ENCODE measurements around the gene SERTAD4.

The SERTAD4 gene

DNA sequence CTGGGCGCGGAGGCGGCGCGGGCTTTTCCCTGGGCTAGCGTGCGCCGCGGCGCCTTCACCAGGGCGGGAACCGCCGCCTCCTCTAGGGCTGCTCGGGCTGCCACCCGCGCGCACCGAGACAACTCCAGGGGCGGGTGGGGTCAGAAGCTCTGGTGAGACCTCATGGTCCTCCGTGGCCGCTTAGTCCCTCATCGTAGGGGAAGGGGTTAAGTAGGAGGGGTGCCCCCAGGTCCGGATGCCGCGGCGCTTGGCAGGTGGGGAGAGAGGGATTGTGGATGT lies 559 bp downstream of the SERTAD4 start:
- no peak for DNase-seq (ENCODE audit: low read depth)

DNA sequence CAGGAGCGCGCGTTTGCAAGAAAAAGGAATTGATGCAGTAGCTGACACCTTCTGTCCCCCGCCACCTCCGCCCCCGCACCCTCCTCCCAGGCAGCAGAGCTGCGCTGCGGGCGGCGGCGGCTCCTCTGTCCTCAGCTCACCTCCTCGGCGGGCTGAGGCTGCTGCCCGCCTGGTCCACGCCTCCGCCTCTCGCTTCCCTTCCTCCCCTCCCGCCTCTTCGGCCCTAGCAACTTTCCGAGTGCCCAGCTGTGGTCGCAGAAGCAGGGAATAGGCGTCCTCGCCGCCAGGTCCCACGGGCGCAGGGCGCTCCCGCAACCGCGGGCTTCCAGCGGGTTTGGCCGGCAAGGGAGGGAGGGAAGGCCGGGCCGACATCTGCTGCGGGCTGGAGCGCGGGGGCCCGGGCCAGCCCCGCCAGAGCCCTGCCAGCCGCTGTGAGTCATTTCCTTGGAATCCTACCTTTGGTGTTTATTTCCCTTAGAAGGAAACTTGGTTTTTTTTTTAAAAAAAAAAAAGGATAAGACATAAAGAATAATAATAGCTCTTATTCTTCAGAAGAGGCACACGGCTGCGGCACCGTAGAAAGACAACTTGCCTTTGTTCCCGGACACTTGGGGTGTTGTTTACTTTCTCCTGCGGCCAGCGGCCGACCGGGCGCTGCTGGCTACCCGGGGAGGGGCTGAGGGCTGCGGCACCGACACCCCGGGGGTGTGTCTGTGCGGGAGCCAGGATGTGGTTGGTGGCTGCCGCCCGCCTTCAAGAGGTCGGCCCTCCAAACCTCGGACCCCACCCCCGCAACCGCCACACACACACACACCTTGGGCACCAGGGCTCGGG lies 1.1 kb downstream of the SERTAD4 start:
- DNase-seq (ENCODE audit: low read depth), result no peak

DNA sequence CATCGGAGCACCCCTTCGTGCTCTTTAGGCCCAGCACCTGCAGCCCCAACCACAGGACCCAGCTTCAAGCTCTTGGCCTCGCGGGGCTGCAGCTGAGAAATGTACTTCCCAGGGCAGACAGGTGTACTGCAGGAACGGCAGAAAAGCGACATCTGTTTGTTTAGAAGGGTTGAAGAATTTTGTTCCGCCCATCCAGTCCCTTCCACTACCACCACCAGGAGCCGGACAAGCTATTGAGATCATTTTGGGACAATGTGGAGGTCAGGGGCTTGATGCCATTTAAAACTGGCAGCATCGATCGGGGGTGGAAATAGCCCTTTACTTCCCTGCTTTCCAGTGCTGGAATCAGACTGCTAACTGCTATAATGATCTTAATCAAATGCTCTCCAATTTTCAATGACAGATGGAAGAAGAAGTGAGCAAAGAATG lies 1.7 kb downstream of the SERTAD4 start:
- DNase-seq (ENCODE audit: low read depth), result no peak

DNA sequence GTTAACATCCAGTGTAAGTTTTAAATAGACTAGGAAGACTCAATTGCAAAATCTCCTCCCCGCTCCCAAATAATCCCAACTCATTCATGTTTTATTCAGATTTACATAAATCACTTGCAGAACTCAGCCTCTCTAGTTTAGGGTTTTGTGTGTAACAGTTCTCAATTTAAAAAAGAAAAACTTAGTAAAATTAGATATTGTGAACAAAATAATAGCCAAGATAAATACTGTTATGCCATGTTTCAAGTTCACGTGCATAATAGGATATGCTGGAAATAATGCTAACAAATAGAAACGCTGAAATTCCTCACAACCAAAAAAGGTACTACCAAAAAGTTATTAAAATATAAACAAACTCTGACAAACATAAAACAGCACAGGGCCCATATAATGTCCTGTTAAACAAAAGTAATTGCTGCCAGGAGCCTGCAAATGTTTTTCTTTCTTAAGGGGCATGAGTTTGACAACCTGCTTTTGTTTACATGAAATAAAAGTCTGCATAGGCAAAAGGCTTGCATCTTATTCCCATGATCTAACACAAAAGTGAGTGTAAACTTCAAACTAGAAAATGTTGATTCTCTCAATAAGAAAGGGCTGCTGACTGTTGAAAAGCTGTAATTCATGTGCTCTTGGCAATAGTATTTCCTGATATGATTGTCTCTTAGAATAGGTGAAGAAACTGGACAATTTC lies 2.9 kb downstream of the SERTAD4 start:
- DNase-seq (ENCODE audit: low read depth), result no peak

DNA sequence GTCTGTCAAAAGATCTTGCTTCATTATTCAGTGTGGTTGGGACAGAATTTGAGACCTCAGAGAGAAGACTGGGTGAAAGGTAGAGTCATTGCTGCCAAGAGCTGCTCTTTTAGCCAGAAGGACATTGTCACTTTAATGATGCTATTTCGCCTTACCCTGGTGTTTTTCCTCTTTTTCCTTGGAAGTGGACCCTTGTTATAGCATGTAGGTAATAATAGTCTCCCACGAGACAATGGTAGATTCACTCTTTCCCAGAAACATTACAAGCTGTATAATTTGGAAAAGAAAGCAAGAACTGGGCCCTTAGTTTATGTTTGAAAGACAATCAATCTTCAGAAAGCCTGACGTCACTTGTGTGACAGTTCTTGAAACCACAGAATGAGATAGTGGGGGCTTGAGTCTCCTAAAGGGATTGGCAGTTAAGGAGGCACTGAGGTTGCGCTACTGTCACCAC lies 3.8 kb downstream of the SERTAD4 start:
- DNase-seq (ENCODE audit: low read depth), result no peak

DNA sequence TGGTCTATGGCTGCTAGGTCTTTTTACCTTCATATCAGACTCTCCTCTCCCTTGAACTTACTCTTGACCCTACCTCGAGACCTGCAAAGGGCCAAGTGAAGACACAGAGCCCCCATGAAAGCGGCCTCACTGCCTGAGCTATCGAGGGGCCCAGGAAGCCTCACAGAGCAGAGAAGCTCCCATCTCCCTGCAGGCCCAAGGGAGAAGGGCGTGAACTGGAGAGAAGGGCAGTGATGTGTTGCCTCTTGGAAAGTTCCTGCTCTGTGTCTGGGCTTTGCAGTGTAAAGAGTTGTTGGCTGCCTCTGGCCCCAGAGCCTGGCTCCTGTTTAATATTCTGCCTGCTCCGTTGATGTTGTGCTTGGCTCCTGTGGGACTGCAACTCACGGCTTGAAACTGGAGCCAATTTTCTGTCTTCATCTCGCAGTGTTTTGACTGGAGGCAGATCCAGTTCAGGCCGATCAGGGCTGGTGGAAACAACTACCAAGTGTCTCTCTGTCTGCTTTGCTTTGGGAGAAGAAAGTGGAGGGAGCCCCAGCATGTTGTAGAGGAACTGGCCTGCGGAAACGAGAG lies 4.3 kb downstream of the SERTAD4 start:
- no peak for DNase-seq (ENCODE audit: low read depth)

DNA sequence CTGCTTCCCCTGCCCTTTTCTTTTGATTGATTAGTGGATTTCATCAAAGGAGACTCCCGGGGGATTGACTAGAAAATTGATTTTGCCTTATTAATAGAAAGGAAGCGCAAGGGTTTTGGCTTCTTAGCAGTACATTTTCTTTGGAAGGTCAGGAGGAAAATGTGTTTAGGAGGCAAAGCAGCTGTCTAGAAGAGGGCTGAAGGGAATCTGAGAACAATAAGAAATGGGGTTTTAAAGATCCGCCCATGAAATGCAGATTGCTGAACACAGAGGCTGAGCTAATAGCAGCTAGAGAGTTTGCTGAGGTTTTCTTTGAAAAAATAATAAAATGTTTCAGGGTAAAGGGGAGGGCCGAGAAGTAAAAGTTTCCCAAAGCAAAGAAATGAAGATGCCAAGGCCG lies 4.9 kb downstream of the SERTAD4 start:
- DNase-seq (ENCODE audit: low read depth), result no peak

DNA sequence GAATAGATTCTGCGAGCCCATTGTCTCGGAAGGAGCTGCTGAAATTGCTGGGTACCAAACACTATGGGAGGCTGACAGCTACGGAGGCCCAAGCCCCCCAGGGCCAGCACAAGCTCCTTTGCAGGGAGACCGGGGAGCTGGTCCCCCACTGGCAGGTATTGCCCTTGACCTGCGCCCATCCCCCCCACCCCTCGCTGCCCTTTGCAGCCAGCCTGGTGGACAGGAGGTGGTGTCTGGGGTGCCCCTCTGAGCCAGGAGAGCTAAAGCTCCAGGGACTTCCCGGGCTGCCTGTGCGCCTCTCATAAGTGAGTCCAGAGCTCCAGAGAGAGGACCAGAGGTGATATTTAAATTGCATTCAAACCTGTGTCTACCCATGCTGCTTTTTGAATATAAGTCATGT lies 5.4 kb downstream of the SERTAD4 start:
- DNase-seq (ENCODE audit: low read depth), result no peak

DNA sequence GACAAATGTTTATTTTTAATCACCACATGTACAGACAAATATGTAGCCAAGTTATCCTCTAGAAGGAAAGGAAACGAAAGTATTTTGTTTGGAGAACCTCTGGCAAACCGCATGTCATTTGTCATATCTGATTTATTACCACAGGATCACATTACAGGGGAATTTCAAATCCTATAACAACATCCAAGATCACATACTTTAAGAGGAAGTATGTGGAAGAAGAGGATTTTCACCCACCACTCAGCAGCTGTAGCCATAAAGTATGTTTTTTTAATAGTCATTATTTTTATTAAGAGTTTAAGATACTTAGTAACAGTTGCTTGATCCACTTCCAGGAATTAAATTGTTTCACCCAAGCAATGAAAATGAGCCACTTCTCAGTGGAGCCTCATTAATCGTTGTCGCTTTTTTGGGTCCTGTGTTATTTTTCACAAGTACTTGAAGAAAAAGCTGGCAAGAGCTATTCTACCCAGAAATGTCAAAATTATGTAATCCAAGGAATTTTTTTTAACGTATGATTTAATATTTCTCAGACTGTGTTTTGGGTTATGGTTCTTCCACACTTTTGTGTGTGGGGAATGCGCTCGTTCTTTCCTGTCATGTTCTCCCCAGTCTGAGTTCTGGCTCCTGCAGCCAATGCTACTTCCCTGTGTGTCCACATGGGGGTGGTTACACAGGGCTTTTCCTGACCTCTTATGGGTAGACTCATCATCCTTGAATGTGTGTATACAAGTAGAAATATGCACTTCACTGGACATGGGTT lies 6.9 kb downstream of the SERTAD4 start:
- no peak for DNase-seq (ENCODE audit: low read depth)

DNA sequence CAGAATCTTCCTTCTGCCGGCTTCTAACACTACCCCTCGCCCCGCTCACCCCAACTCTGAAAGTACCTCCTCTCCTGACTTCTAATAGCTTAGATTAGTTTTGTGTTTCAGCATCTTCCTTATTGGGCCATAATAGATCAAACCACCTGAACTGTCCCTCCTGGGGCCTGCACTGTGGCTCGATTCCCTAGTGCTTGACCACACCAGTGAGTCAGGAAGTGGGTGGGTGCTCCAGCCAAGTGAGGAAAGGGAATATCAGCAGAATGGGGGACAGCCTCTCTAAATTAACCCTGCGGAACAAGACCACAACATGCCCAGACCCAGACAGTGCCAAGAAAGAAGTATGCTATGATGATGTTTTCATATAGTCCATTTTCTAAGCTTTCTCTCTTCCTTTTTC lies 8.5 kb downstream of the SERTAD4 start:
- no peak for DNase-seq (ENCODE audit: low read depth)

DNA sequence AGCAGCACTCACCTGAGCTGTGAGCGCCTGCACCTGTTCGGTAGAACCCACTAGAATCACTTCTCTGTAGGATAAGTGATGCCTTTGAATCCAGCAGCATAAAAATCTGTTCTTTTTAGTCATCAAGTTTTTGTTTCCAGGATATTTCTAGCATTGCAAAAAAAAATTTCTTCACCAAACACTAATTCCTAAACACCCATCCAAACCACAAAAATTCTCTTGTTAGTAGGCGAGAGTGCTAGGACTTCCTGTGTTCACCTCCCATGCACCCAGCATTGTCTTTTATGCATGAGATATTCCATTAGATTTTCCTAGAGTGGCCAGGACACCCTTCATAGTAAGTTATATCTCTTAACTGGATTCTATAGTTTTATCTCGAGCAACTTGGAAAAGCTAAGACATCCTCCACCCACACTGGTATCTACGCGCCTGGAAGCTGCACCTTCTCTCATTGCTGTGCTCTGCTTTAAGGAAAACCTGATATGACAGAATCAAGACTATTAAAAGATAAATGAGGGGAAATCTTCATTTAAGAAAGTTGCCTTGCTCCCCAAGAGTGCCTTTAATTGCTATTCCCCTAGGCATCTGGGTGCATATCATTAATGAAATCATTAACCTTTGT lies 12.3 kb downstream of the SERTAD4 start:
- DNase-seq (ENCODE audit: low read depth), result no peak

DNA sequence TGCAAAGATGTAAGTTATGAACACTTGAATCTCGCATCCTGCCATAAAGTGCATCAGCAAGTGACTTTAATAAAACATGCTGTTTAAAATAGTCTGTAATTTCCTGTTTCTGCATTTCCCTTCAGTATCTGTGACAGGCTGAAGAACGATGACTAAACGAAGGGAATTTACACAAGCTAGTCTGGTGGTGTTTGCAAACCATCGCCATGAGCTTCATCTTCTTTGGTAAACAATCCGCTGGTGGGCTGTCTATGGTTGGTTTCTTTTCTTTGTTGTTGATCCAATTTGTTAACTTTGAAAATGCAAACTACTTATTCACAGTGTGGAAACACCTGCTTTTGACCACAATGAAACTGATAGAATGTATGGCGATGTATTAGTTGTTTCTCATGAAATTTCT lies 13.9 kb downstream of the SERTAD4 start:
- no peak for DNase-seq (ENCODE audit: low read depth)

DNA sequence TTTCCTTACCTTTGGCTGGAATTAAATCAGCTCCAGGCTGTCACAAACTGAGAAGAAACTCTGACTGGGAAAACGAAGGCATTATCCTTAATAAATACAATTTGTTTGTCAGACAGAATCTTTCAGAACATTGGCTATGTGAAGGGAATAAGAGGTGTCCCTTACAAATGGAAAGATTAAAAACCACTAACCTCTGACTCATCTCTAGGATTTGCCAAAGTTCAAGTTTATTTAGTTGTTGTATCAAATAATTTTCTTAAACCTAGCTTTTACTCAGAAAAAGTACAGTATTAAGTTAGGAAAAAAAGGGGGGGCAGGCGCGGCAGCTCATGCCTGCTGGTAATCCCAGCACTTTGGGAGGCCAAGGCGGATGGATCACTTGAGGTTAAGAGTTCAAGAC lies 15.7 kb downstream of the SERTAD4 start:
- no peak for DNase-seq (ENCODE audit: low read depth)

DNA sequence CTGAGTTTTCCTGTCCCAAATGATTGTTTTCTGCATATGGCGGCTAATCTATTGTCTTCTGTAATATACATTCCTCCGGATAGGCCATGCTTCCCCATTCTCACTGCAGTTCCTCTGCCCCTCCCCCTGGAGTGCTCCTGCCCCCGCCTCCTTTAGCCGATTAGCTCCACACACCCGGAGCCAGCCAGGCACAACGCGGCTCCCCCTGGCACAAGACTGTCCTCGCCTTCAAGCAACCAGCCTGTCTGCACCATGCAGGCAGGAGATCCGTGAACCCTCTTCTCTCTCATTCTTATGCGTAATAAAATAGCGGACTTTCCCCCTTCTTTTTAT lies 18.0 kb downstream of the SERTAD4 start:
- no peak for DNase-seq (ENCODE audit: low read depth)

DNA sequence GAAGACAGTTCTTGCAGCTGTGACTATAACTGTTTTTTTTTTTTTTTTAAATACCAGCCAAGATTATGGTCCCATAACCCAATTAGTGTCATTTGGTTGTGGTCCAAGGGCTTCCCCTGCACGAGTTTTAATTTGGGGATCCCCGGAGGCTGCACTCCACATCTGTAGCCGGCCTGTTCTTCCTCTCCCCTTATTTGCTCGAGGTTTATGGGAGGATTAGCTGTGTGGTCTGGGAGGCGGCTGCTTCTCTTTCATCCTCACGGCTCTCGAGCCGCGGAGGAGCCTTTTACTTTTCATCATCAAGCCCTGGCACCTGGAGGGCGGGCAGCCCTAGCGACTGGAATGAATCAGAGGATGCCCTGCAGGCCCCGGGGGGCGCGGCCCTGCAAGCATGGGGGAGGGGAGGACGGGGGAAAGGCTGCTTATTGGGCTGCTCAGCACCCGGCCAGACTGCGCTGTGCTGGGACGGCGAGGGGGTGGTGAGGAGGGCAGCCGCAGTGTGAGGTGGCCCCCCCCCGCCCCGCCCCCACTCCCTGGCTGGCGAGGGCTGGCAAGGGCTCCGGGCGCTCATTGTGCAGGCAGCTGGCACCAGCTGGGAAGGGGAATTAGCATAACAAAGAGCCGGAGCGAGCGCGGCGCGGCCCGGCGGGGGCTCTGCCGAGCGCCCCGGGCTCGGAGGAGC lies 18.5 kb downstream of the SERTAD4 start:
- DNase-seq (ENCODE audit: low read depth), result no peak

DNA sequence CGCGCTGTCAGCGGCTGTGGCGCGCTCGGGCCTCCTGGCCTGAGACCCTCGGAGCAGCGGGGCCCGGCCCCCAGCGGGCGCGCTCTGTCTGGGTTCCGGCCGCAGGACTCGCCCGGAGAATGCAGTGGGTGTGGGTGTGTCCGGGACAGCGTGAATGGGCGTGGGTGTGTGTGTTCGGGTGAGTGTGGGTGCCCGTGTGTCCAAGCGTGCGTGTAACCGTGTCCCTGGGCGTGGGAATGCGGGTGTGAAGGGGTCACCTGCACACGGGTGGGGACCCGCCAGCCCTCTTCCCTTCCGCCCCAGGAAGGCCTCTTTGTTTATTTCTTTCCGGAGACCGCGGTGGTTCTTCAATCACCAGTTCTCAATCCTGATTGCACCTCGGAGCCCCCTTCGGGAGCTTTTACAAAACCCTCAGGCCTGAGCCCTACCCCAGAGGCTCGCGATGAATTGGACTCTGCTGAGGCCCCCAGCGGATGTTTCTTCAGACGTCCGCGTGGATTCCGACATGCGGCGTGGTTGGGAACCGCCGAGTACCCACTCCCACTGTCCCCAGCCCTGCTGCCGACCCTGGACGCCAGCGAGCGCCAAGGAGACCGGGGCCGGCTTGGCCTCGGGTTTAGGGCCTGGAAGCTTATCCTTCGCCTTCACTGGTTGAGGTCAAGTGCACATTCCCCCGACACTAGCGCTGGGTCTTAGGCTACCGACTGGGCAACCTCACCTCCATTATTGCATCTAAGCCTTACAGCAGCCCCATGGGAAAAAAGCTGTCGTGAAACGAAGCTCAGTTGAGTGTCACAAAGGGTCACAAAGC lies 19.3 kb downstream of the SERTAD4 start:
- DNase-seq (ENCODE audit: low read depth), result no peak

DNA sequence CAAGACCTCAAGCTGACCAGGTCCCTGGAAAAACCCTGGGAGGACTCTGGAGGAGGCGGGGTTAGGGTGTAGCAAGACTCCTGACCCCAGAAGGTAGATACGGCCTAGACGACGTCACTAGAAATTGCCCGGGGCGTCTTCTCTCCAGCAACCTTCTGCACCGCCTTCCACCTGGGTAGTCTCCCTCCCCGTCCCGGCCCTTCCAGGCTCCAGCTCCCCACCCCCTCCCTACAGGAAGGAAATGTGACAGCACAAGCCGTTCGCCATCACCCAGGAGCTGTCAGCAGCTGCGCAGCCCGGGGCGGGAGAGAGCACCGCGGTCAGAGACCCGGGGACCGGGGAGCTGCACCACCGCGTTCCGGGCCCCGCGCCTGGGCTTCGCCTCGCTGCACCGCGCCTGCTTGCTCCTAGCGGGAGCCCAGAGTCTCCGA lies 20.0 kb downstream of the SERTAD4 start:
- DNase-seq (ENCODE audit: low read depth), result no peak

DNA sequence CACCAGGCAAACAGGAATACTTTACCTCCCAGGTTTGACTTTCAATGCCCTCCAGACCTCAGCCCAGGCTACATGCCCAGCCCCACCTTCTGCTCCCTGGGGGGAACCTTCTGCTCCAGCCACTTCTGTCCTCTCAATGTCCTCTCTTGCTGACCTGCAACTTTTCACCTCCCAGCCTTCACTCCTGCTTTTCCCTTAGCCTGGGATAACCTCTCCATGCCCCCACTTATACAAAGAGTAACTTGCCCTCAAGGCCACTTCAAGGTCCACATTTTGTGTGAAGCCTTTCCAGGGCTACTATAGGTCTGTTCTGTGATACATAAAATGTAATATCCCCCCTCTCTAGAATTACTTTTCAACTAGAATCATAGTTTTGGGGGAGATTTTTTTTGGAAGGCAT lies 21.7 kb downstream of the SERTAD4 start:
- DNase-seq (ENCODE audit: low read depth), result no peak

DNA sequence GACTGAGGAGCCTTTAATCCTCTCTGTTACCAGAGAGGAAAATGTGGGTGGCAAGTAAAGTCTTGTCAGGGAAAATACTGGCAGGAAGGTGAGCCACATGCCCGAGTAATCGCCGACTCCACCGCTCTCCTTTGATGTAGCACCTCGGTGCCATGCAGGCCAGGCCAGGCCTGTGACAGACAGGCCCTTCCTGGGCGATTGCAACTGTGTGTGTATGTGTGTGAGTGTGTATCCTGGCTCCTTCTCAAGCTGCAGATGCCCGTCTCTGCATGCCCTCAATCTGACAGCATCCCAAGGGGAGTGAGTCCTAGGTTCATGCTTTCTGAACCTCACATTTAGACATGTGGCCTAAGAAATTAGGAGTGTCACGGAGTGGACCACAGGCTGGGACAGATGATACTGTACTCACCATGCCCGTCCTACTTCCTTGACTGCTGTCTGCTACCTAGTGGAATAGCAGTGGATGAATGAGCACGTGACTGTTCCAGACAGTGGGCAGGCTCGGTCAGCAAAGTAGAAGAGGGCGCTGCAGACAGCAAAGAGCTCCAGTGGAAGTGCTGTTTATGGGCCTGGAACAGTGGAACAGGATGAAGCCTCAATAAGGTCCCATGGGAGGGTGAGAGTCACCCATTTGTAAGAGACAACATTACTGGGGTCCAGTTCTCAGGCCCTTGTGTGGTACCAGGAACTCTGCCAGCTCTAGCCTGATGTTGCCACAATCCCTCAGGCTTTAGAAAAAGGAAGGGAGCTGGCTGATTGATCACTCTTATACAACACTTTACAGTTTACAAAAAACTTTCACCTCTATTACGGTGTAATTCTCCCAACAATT lies 25.3 kb downstream of the SERTAD4 start:
- DNase-seq (ENCODE audit: low read depth), result no peak

DNA sequence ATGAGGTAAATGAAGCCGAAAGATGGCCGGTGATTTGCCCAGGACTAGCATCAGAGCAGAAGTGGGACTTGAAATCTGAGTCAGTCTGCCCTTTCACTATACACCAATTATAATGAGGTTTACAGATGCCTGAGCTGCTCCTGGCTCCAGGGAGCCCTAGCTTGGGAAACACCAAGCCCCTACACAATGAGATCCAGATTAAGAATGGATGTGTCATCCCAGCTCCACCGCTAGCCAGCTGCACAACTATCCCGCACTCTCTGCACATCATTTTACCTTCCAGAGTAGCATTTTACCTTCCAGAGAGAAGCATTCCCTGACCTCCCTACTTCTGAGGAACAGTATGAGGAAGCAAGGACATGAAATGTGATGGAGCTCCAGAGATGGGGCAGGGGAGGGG lies 27.0 kb downstream of the SERTAD4 start:
- DNase-seq (ENCODE audit: low read depth), result no peak
